Measurements from ENCODE around the gene FHOD3.

The FHOD3 gene

DNA sequence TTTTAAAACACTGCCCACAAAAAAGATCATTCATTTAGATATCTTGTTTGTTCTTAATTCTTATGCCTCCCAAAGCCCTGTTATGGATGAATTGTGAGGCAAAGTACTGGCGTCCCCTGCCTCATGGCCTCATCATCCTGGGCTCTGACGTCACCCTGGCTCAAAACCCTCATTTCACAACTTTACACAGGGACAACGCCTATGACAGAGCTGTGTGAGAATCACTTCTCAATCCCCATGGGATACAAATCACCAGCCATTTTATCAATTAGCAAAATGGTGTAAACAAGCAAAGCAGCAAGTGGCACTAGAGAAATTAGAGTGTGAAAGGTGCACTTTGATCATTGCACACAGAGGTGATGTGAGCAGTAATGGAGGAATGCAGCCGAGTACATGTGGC lies 16.6 kb downstream of the FHOD3 start:
- DNase-seq (ENCODE audit: low read depth in 1 of 2, low spot score in 1 of 2), result no peak
- H3K27ac ChIP-seq (replicated peaks), result no peak overlapping the region
- H3K4me3 ChIP-seq (replicated peaks; ENCODE audit: insufficient read depth, low read length), result no peak overlapping the region
- no peaks in the 10 kb centered on the region for H3K27me3 ChIP-seq (ENCODE audit: insufficient read depth, poor library complexity, severe bottlenecking)
- TF ChIP-seq, protein P1, sequence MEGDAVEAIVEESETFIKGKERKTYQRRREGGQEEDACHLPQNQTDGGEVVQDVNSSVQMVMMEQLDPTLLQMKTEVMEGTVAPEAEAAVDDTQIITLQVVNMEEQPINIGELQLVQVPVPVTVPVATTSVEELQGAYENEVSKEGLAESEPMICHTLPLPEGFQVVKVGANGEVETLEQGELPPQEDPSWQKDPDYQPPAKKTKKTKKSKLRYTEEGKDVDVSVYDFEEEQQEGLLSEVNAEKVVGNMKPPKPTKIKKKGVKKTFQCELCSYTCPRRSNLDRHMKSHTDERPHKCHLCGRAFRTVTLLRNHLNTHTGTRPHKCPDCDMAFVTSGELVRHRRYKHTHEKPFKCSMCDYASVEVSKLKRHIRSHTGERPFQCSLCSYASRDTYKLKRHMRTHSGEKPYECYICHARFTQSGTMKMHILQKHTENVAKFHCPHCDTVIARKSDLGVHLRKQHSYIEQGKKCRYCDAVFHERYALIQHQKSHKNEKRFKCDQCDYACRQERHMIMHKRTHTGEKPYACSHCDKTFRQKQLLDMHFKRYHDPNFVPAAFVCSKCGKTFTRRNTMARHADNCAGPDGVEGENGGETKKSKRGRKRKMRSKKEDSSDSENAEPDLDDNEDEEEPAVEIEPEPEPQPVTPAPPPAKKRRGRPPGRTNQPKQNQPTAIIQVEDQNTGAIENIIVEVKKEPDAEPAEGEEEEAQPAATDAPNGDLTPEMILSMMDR (IDR thresholded peaks at IDR 0.05; ENCODE audit: insufficient read depth, low read length), result no peak
- TF ChIP-seq SPI1 (IDR thresholded peaks at IDR 0.05; ENCODE audit: borderline replicate concordance, low read depth) (no peak), GABPA (IDR thresholded peaks at IDR 0.05; ENCODE audit: low read depth) (no peak), POLR2AphosphoS5 (IDR thresholded peaks at IDR 0.05; ENCODE audit: low read depth) (no peak)
- TF ChIP-seq, protein P2, sequence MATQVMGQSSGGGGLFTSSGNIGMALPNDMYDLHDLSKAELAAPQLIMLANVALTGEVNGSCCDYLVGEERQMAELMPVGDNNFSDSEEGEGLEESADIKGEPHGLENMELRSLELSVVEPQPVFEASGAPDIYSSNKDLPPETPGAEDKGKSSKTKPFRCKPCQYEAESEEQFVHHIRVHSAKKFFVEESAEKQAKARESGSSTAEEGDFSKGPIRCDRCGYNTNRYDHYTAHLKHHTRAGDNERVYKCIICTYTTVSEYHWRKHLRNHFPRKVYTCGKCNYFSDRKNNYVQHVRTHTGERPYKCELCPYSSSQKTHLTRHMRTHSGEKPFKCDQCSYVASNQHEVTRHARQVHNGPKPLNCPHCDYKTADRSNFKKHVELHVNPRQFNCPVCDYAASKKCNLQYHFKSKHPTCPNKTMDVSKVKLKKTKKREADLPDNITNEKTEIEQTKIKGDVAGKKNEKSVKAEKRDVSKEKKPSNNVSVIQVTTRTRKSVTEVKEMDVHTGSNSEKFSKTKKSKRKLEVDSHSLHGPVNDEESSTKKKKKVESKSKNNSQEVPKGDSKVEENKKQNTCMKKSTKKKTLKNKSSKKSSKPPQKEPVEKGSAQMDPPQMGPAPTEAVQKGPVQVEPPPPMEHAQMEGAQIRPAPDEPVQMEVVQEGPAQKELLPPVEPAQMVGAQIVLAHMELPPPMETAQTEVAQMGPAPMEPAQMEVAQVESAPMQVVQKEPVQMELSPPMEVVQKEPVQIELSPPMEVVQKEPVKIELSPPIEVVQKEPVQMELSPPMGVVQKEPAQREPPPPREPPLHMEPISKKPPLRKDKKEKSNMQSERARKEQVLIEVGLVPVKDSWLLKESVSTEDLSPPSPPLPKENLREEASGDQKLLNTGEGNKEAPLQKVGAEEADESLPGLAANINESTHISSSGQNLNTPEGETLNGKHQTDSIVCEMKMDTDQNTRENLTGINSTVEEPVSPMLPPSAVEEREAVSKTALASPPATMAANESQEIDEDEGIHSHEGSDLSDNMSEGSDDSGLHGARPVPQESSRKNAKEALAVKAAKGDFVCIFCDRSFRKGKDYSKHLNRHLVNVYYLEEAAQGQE (IDR thresholded peaks at IDR 0.05; ENCODE audit: insufficient replicate concordance, low read depth), result no peak

DNA sequence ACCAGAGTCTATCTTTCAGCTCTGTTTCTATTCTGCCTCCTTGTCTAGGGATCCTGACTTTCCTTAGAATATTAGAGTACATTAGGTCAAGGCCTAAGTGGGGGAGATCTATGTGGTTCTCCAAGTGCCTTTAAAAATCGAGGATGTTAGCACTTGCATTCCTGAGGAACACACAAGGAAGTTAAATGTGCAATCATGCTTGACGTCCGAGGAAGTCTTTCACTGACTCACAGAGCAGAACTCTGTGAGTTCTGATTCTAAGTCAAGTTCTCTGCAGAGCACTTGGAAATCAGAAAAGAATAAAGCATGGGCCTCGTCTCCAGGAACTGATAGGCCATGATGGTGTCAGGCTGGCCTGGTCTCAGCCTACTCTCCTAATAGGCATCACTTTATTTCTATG lies 17.2 kb downstream of the FHOD3 start:
- Histone ChIP-seq H3K27ac (replicated peaks) (no peak overlapping the region), H3K27me3 (ENCODE audit: insufficient read depth, poor library complexity, severe bottlenecking) (no peaks in the 10 kb centered on the region), H3K4me3 (replicated peaks; ENCODE audit: insufficient read depth, low read length) (no peak overlapping the region)
- no peak for DNase-seq (ENCODE audit: low read depth in 1 of 2, low spot score in 1 of 2)
- no peak for TF ChIP-seq SPI1 (IDR thresholded peaks at IDR 0.05; ENCODE audit: borderline replicate concordance, low read depth)
- no peak for TF ChIP-seq POLR2AphosphoS5 (IDR thresholded peaks at IDR 0.05; ENCODE audit: low read depth)
- TF ChIP-seq, protein P2 (IDR thresholded peaks at IDR 0.05; ENCODE audit: insufficient replicate concordance, low read depth), result no peak
- TF ChIP-seq, protein P1 (IDR thresholded peaks at IDR 0.05; ENCODE audit: insufficient read depth, low read length), result no peak
- TF ChIP-seq GABPA (IDR thresholded peaks at IDR 0.05; ENCODE audit: low read depth), result no peak

DNA sequence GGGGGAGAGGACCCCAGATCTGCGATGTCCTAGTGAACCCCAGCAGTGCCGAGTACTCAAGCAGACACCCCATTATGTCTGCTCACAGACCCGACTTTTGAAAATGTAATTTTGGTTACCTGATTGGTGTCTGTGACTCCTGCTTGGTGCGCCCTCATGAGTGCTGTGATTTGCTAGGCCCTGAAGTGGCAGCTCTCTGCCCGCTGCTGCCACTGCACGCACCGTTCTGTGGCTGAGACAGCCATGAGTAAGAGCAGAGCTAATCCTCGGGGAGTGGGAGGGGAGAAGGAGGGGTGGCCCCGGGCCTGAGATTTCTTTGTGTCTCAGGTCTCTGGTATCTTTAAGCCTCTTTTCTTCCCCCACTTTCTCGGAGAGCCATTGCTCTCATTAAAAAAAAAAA lies 18.2 kb downstream of the FHOD3 start:
- no peaks in the 10 kb centered on the region for H3K27me3 ChIP-seq (ENCODE audit: insufficient read depth, poor library complexity, severe bottlenecking)
- H3K4me3 ChIP-seq (replicated peaks; ENCODE audit: insufficient read depth, low read length), result no peak overlapping the region
- no peak overlapping the region for H3K27ac ChIP-seq (replicated peaks)
- no peak for DNase-seq (ENCODE audit: low read depth in 1 of 2, low spot score in 1 of 2)
- TF ChIP-seq POLR2AphosphoS5 (IDR thresholded peaks at IDR 0.05; ENCODE audit: low read depth), result no peak
- TF ChIP-seq, protein P1 (IDR thresholded peaks at IDR 0.05; ENCODE audit: insufficient read depth, low read length), result no peak
- TF ChIP-seq, protein P2 (IDR thresholded peaks at IDR 0.05; ENCODE audit: insufficient replicate concordance, low read depth), result no peak
- no peak for TF ChIP-seq SPI1 (IDR thresholded peaks at IDR 0.05; ENCODE audit: borderline replicate concordance, low read depth)
- no peak for TF ChIP-seq GABPA (IDR thresholded peaks at IDR 0.05; ENCODE audit: low read depth)
